H9 (cell line): ENCODE data around the gene IGSF9B. TPM values are rescaled to one million over a fixed set of nuclear protein-coding genes. Genes with fewer than 3 reads are reported as not detected.

Source experiments
- DNase-seq: peaks from one replicate; pipeline ENCODE4 v3.0.0-alpha.2; 2017
- H2AFZ ChIP-seq: one replicate; pipeline ENCODE4 v1.6.1; 2013; ENCODE audit warnings: mild to moderate bottlenecking, low read length, control low read depth, moderate library complexity
- H2AK5ac ChIP-seq: 2 replicates; pipeline ENCODE4 v1.6.1; 2013; ENCODE audit warnings: low read length, control low read depth, mixed read lengths; ENCODE audit not compliant: insufficient read length
- H2BK120ac ChIP-seq: one replicate; pipeline ENCODE4 v1.6.1; 2013; ENCODE audit warnings: low read depth, mild to moderate bottlenecking, low read length, control low read depth, inconsistent platforms; ENCODE audit not compliant: poor library complexity, severe bottlenecking
- H2BK12ac ChIP-seq: 2 replicates; pipeline ENCODE4 v1.6.1; 2013; ENCODE audit warnings: low read length, control low read depth, mixed read lengths, low read depth; ENCODE audit not compliant: insufficient read length
- H2BK15ac ChIP-seq: 2 replicates; pipeline ENCODE4 v1.6.1; 2013; ENCODE audit warnings: low read depth, low read length, control low read depth
- H2BK20ac ChIP-seq: one replicate; pipeline ENCODE4 v1.6.1; 2013; ENCODE audit warnings: low read depth, mild to moderate bottlenecking, low read length, control low read depth, inconsistent platforms; ENCODE audit not compliant: poor library complexity, severe bottlenecking
- H2BK5ac ChIP-seq: 2 replicates; pipeline ENCODE4 v1.6.1; 2013; ENCODE audit warnings: low read length, control low read depth, mixed read lengths; ENCODE audit not compliant: insufficient read length
- H3K14ac ChIP-seq: 2 replicates; pipeline ENCODE4 v1.6.1; 2013; ENCODE audit warnings: low read length, control low read depth; ENCODE audit not compliant: insufficient read depth
- H3K18ac ChIP-seq: 2 replicates; pipeline ENCODE4 v1.6.1; 2013; ENCODE audit warnings: low read depth, mild to moderate bottlenecking, mixed read lengths, low read length, control low read depth; ENCODE audit not compliant: insufficient read length
- H3K23ac ChIP-seq: 2 replicates; pipeline ENCODE4 v1.6.1; 2013; ENCODE audit warnings: low read length, control low read depth, mixed read lengths, low read depth; ENCODE audit not compliant: insufficient read length
- H3K23me2 ChIP-seq: 2 replicates; pipeline ENCODE4 v1.6.1; 2013; ENCODE audit warnings: low read depth, mild to moderate bottlenecking, mixed read lengths, low read length, control low read depth; ENCODE audit not compliant: insufficient read length, poor library complexity, severe bottlenecking
- H3K27ac ChIP-seq: 2 replicates; pipeline ENCODE4 v1.5.1; 2013; ENCODE audit warnings: low read length, control low read depth, mixed read lengths, low read depth; ENCODE audit not compliant: insufficient read length
- H3K27me3 ChIP-seq: 2 replicates; pipeline ENCODE4 v1.6.1; 2013; ENCODE audit warnings: low read length, control low read depth, inconsistent platforms; ENCODE audit not compliant: insufficient read depth
- H3K4ac ChIP-seq: 2 replicates; pipeline ENCODE4 v1.6.1; 2013; ENCODE audit warnings: low read depth, mild to moderate bottlenecking, control low read depth, inconsistent platforms, low read length, moderate library complexity
- H3K4me1 ChIP-seq: 2 replicates; pipeline ENCODE4 v1.6.1; 2013; ENCODE audit warnings: low read length, control low read depth, inconsistent platforms; ENCODE audit not compliant: insufficient read depth
- H3K4me2 ChIP-seq: 2 replicates; pipeline ENCODE4 v1.6.1; 2013; ENCODE audit warnings: low read length, control low read depth, mixed read lengths; ENCODE audit not compliant: insufficient read length, insufficient read depth
- H3K56ac ChIP-seq: 2 replicates; pipeline ENCODE4 v1.6.1; 2013; ENCODE audit warnings: low read depth, mild to moderate bottlenecking, mixed read lengths, low read length, control low read depth; ENCODE audit not compliant: insufficient read length
- H3K79me1 ChIP-seq: 2 replicates; pipeline ENCODE4 v1.6.1; 2013; ENCODE audit warnings: low read depth, mild to moderate bottlenecking, moderate library complexity, low read length, control low read depth, inconsistent platforms; ENCODE audit not compliant: insufficient read depth, poor library complexity, severe bottlenecking
- H3K79me2 ChIP-seq: 2 replicates; pipeline ENCODE4 v1.6.1; 2013; ENCODE audit warnings: low read length, control low read depth, inconsistent platforms; ENCODE audit not compliant: insufficient read depth
- H3K9ac ChIP-seq: 2 replicates; pipeline ENCODE4 v1.6.1; 2013; ENCODE audit warnings: low read length, control low read depth, mixed read lengths; ENCODE audit not compliant: insufficient read length; ENCODE audit errors: extremely low read depth
- H3K9me3 ChIP-seq: one replicate; pipeline ENCODE4 v1.6.1; 2013; ENCODE audit warnings: low read depth, low read length, inconsistent platforms; ENCODE audit not compliant: control insufficient read depth
- H3T11ph ChIP-seq: one replicate; pipeline ENCODE4 v1.6.1; 2013; ENCODE audit warnings: mild to moderate bottlenecking, low read length, control low read depth, inconsistent platforms
- H4K20me1 ChIP-seq: one replicate; pipeline ENCODE4 v1.6.1; 2013; ENCODE audit not compliant: control insufficient read depth, insufficient read length, insufficient read depth
- H4K5ac ChIP-seq: 2 replicates; pipeline ENCODE4 v1.6.1; 2013; ENCODE audit warnings: low read depth, mild to moderate bottlenecking, mixed read lengths, low read length, control low read depth; ENCODE audit not compliant: insufficient read length
- H4K8ac ChIP-seq: replicated peaks from 2 replicates; pipeline ENCODE4 v1.6.1; 2013; ENCODE audit warnings: low read length, control low read depth, mixed read lengths, low read depth; ENCODE audit not compliant: insufficient read length
- H4K91ac ChIP-seq: 2 replicates; pipeline ENCODE4 v1.6.1; 2013; ENCODE audit warnings: low read depth, mild to moderate bottlenecking, moderate library complexity, mixed read lengths, low read length, control low read depth; ENCODE audit not compliant: insufficient read length
- H3K27ac Mint-ChIP-seq, 3 experiments: 2 replicates in 2 of 3; 3 replicates in 1 of 3; pipeline ENCODE4 v1.8.0; 2020 to 2021; ENCODE audit warnings: mixed read lengths in 3 of 3, mild to moderate bottlenecking in 1 of 3, moderate library complexity in 1 of 3
- H3K27me3 Mint-ChIP-seq: 2 replicates; pipeline ENCODE4 v1.8.0; 2021; ENCODE audit warnings: low read depth, mild to moderate bottlenecking, moderate library complexity, mixed read lengths
- H3K36me3 Mint-ChIP-seq, 3 experiments: 2 replicates in 2 of 3; 3 replicates in 1 of 3; pipeline ENCODE4 v1.8.0; 2020 to 2021; ENCODE audit warnings: low read depth in 3 of 3, mixed read lengths in 3 of 3; ENCODE audit not compliant: insufficient read depth in 1 of 3
- H3K4me1 Mint-ChIP-seq, 2 experiments: 2 replicates each; pipeline ENCODE4 v1.8.0; 2020; ENCODE audit warnings: mixed read lengths in 2 of 2
- H3K4me3 Mint-ChIP-seq, 2 experiments: 2 replicates in 1 of 2; 3 replicates in 1 of 2; pipeline ENCODE4 v1.8.0; 2020 to 2021; ENCODE audit warnings: mild to moderate bottlenecking in 2 of 2, mixed read lengths in 2 of 2, moderate library complexity in 1 of 2
- H3K9me3 Mint-ChIP-seq, 2 experiments: 2 replicates in 1 of 2; 3 replicates in 1 of 2; pipeline ENCODE4 v1.8.0; 2020; ENCODE audit warnings: mild to moderate bottlenecking in 2 of 2, mixed read lengths in 2 of 2, moderate library complexity in 1 of 2
- WGBS: extraction: QIAGEN DNeasy Blood & Tissue Kit; methylation state at CpG from one replicate; pipeline ENCODE4 v1.1.7; 2013; ENCODE audit warnings: missing lambda C conversion rate, low lambda C conversion rate, mixed read lengths; ENCODE audit not compliant: insufficient read length; ENCODE audit errors: extremely low coverage; 5-methylcytosine and 5-hydroxymethylcytosine counted together
- total RNA-seq: library from RNA; stranded (reverse); gene quantifications from 2 replicates; pipeline ENCODE4 v1.2.1, GENCODE V29; 2021
- TF ChIP-seq, protein P1 (sequence below): fragments of 200-600 bp; sonication (generic); conservative IDR thresholded peaks from 3 replicates; pipeline ENCODE4 v1.8.0; 2021; ENCODE audit warnings: antibody characterized with exemption, mild to moderate bottlenecking

Gene IGSF9B
- total RNA-seq, 1 experiment from 2014 or later = 25.7 TPM

DNA sequence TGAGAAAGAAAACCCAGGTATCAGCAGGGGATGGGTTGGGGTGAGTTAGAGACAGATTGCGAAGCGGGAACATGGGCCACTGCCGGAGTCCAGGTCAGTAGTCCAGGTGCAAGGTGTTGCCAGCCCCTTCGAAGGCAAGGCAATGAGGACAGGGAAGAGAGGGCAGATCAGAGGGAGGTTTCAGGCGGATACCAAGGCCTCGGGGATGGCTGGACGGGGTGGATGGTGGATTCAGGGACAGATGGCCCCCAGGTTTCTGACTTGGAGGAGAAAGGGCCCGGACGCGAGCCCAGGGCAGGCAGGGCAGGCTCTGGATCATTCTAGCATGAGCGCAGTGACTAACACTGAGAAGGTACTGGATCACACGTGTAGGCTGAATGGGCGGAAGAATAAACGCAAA lies 25.4 kb upstream of the IGSF9B start:
- H4K8ac ChIP-seq = no peak overlapping the region
- no peak overlapping the region for H3K27ac ChIP-seq
- H2AK5ac ChIP-seq = no peak overlapping the region
- no peak overlapping the region for H2BK120ac ChIP-seq
- Mint-ChIP-seq H3K4me1 (peaks cover 2% of the 10 kb centered on the region in 2 experiments; a peak in 1 of 4 replicates), H3K27ac (no peak overlapping the region), H3K27me3 (peaks cover 24% of the 10 kb centered on the region), H3K4me3 (no peak overlapping the region; a peak in 1 of 5 replicates), H3K36me3 (no peaks in the 10 kb centered on the region), H3K9me3 (no peaks in the 10 kb centered on the region)
- no peak overlapping the region for H2BK20ac ChIP-seq
- WGBS = no CpG with 5 or more reads among the region's 14 CpGs
- no peaks in the 10 kb centered on the region for H3K79me1 ChIP-seq
- no peak overlapping the region for H2BK5ac ChIP-seq
- TF ChIP-seq, protein P1, sequence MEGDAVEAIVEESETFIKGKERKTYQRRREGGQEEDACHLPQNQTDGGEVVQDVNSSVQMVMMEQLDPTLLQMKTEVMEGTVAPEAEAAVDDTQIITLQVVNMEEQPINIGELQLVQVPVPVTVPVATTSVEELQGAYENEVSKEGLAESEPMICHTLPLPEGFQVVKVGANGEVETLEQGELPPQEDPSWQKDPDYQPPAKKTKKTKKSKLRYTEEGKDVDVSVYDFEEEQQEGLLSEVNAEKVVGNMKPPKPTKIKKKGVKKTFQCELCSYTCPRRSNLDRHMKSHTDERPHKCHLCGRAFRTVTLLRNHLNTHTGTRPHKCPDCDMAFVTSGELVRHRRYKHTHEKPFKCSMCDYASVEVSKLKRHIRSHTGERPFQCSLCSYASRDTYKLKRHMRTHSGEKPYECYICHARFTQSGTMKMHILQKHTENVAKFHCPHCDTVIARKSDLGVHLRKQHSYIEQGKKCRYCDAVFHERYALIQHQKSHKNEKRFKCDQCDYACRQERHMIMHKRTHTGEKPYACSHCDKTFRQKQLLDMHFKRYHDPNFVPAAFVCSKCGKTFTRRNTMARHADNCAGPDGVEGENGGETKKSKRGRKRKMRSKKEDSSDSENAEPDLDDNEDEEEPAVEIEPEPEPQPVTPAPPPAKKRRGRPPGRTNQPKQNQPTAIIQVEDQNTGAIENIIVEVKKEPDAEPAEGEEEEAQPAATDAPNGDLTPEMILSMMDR = no peak
- no peak overlapping the region for H2BK15ac ChIP-seq
- no peak overlapping the region for H3K56ac ChIP-seq
- no peaks in the 10 kb centered on the region for H3K79me2 ChIP-seq
- no peak overlapping the region for H2BK12ac ChIP-seq
- no peak overlapping the region for H3K23ac ChIP-seq
- H4K91ac ChIP-seq = no peak overlapping the region
- no peaks in the 10 kb centered on the region for H3K4me1 ChIP-seq
- DNase-seq = no peak
- no peak overlapping the region for H3K14ac ChIP-seq
- no peaks in the 10 kb centered on the region for H3K23me2 ChIP-seq
- no peak overlapping the region for H3K4ac ChIP-seq
- no peak overlapping the region for H3T11ph ChIP-seq
- no peak overlapping the region for H3K9ac ChIP-seq
- H2AFZ ChIP-seq = no peak overlapping the region
- H4K5ac ChIP-seq = no peak overlapping the region
- no peaks in the 10 kb centered on the region for H3K9me3 ChIP-seq
- no peaks in the 10 kb centered on the region for H4K20me1 ChIP-seq
- H3K18ac ChIP-seq = no peak overlapping the region
- H3K27me3 ChIP-seq = no peaks in the 10 kb centered on the region
- no peak overlapping the region for H3K4me2 ChIP-seq
